ENCODE data around the gene PDCD4.
A peak's percentile ranks its signal among the peaks of the same experiment; 100 is the strongest.
"Not testable (repeated sequence)": the region's sequence is repeated elsewhere in the genome, so short reads cannot be mapped to it uniquely, and the experiment has no call there.

The PDCD4 gene

GRCh38 chr10:110861476-110861875 is 10.3 kb upstream of the PDCD4 start:
- no peak for DNase-seq (ENCODE audit: low spot score)

GRCh38 chr10:110861930-110862649 is 9.6 kb upstream of the PDCD4 start:
- no peak for DNase-seq (ENCODE audit: low spot score)

GRCh38 chr10:110862961-110863360 is 8.8 kb upstream of the PDCD4 start:
- no peak for DNase-seq (ENCODE audit: low spot score)

DNA sequence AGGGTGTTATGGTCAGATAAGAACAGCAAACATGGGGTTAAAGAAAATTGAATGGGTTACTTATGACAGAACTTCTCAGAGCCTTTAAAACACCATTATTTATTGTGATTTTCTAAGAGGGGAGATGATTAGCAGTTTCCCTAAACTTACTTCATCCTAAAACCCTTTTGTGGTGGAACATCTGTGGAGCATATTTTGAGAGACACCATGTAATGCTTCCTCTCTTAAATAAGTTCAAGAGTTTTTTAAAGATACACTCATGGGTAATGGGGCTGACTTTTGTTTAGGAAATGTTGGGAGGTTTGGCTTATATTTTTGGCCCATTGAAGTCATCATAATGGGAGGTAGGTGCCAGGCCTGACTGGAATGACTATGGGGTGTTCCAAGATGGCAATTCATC is 8.4 kb upstream of the PDCD4 start:
- no peak for DNase-seq (ENCODE audit: low spot score)

DNA sequence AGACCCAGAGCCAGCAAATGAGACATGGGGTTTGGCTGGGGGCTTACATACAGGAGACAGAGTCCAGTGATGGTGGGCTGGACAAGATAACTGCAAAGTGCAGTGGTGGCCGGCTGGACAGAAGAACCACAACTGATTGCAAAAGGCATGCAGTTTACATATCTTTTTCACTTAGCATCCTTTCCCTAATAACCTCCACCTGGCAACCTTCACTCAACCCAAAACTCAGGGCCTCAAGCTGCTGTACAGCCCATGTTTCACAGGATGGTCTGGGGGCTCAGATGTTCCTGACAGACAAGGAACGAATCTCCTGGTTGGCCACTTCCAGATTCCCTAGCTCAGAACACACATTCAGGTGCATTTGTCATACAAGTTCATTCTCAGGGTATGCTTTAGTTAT is 7.8 kb upstream of the PDCD4 start:
- no peak for DNase-seq (ENCODE audit: low spot score)

GRCh38 chr10:110864662-110865140 is 7.0 kb upstream of the PDCD4 start:
- DNase-seq (ENCODE audit: low spot score): peak; percentile 86

GRCh38 chr10:110865186-110865808 is 6.4 kb upstream of the PDCD4 start:
- DNase-seq (ENCODE audit: low spot score): no peak

- DNase-seq (ENCODE audit: low spot score): no peak
Measured at GRCh38 chr10:110865809-110866482, 5.8 kb upstream of the PDCD4 start.

- not testable (repeated sequence) for DNase-seq (ENCODE audit: low spot score)
Measured at GRCh38 chr10:110867011-110867806, 4.5 kb upstream of the PDCD4 start.

- no peak for DNase-seq (ENCODE audit: low spot score)
Measured at GRCh38 chr10:110867807-110868465, 3.8 kb upstream of the PDCD4 start.

- no peak for DNase-seq (ENCODE audit: low spot score)
Measured at GRCh38 chr10:110868981-110869380, 2.7 kb upstream of the PDCD4 start.

GRCh38 chr10:110870823-110871297 is 868 bp upstream of the PDCD4 start:
- DNase-seq (ENCODE audit: low spot score): no peak

DNA sequence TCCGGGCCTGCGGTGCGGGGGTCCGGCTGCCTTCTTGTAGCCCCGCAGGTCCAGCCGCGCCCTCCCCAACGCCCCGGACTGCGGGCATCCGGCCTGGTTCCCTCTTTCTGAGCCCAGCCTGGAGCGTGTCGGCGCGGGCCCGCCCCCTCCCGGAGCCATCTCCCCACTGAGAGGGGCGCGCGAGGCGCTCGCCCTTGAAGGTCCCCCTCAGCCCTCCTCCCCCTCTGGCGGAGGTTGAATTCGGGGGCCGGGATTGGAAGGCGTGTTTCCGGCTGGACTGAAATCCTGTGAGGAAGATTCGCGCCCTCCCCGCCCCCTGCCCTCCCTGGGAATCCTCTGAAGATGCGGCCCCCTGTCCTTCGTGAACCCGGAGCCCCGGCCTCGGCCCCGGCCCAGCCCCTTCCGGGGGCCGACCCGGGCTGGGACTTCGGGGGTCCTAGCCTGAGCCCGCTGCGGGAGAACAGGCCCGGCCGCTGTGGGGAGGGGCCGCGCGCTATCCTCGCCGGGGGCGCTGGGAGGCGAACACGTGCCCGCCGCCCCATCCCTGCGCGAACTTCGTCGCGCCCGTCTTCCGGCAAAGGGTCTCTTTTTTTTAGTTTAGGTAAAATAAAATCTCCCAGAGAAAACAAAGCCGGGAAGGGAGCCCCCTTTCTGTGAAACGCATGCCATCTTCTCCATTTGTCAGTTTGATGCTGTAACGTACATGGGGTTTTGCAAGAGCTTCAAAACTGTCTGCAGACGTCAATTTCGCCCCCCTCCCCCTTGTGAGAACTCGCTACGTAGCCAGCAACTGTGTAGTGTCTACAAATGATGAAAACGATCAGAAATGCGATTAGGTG is 636 bp downstream of the PDCD4 start:
- DNase-seq (ENCODE audit: low spot score): peak; percentile 74

DNA sequence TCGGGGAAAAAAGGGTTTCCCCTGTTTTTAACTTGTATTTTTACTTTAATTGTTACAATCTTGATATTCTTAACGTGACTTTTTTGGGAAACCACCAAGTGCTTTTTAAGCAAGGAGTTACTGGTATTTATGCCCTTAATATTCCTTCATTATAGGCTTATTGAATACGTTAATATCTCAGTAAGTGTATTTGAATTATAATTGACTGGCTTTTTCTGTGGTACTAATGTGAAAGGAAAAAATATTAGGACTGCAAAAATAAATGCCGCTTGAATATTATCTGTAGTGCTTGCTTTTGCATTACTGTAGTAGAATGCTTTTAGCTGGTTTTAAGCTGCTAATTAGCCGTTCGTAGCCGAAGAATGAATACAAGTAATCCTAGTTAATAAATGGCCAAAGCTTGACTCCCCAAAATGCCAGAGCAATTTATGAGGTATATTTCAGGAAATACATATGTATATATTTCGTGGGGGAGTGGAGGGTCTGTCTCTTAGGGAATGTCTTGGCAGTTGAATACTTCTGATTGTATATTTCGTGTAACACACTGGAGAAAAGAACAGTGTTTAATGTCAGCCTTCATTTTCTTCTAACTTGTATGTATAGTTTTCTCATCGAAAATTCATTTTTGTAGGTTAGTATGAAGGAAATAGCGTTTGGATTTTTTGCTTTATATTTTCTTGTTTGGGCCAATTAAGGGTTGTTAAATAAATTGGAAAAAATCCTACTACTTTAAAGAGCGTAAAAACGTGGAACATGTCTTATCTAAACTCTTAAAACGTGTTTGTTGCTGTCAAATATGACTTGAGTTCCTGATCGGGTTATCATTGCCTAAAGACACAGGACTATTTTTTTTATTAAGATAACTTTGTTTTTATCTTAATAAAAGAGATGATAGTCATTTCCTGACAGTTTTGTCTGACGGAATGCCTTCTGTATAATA is 1.5 kb downstream of the PDCD4 start:
- no peak for DNase-seq (ENCODE audit: low spot score)

DNA sequence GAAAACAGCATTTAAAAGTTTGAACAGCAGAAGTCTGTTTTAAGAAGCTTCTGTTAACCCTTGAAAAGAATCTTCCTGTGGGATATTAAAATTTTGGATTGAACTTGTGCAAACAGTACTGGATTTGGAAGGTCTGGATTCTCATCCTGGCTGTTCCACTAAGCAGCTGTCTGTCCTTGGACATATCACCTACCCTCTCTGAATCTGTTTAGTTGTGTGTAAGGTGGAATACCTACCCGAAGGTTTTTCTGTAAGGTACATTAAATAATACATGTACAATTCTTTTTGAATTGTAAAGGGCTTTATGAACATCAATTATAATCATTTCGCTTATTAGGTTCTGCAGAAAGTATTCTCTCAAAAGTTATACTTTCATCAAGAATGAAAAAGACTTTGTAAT is 2.2 kb downstream of the PDCD4 start:
- no peak for DNase-seq (ENCODE audit: low spot score)

DNA sequence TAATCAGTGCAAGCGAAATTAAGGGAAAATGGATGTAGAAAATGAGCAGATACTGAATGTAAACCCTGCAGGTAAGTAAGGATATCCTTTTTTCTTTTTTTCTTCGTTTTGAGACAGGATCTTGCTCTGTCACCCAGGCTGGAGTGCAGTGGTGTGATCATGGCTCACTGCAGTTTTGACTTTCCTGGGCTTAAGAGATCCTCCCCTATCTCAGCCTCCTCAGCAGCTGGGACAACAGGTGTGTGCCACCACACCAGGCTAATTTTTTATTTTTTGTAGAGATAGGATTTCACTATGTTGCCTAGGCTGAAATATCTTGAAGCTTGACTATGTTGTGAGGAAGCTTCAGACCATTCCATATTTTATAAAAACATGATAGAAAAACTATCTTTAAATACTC is 4.3 kb downstream of the PDCD4 start:
- no peak for DNase-seq (ENCODE audit: low spot score)

DNA sequence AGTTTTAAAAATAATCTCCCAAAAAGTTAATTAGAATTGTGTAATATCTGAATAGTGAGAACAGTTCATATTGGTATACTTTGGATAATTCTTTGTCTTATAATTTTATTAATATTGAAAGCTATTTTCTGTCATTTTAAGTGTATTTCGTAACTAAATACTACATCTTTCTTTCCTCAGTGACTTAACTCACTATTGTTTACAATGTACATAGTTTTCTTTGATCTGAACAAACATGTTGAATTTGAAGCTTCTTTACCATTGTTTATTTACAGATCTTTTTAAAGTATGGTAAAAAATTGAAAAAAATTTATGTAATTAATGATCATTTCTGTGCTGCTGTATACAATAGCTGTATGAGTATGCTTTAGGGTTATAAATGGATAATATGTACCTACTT is 5.1 kb downstream of the PDCD4 start:
- no peak for DNase-seq (ENCODE audit: low spot score)

- DNase-seq (ENCODE audit: low spot score): no peak
Measured at GRCh38 chr10:110880012-110880411, 8.3 kb downstream of the PDCD4 start.

- DNase-seq (ENCODE audit: low spot score): no peak
Measured at GRCh38 chr10:110881247-110881646, 9.5 kb downstream of the PDCD4 start.

DNA sequence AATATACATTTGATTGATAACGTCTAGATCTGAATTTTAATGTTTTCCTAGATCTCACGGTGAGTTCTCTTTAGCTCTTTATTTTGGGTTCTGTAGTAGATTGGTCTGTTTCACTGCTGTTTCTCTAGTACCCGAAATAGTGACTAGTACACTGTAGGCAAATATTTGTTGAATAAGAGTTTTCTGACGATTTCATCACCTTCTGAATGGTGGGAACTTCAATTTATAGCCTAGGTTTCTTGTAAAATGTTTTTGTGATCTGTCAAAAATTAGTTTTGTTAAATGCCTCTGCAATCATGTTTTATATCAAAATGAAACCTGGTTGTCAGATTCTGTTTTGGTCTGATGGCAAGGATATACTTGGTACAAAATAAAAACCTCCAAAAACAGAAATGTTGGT is 10.2 kb downstream of the PDCD4 start:
- DNase-seq (ENCODE audit: low spot score): no peak
